Measurements from ENCODE around the gene INPP4B.

DNA sequence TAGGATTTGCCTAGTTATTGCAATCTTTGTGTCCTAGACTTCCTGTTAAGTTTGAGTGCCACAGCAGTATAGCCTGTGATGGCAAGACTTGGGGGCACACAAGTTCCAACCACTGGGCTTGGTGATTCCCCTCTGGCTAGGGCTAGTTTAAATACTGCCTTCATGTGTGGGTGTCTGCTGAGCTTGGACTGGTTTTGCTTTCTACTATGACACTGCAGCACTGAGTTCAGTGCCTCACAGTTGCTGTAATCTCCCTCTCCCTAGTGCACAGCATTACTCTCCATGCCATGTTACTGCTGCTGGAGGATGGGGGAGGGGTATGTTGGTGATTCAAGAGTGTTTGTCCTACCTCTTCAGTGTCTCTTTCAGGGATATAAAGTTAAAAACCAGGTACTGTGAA lies 830.1 kb downstream of the INPP4B start:
- TF ChIP-seq EP300 (IDR thresholded peaks at IDR 0.05) (no peak), POLR2A (IDR thresholded peaks at IDR 0.05) (no peak)
- TF ChIP-seq, protein P1, sequence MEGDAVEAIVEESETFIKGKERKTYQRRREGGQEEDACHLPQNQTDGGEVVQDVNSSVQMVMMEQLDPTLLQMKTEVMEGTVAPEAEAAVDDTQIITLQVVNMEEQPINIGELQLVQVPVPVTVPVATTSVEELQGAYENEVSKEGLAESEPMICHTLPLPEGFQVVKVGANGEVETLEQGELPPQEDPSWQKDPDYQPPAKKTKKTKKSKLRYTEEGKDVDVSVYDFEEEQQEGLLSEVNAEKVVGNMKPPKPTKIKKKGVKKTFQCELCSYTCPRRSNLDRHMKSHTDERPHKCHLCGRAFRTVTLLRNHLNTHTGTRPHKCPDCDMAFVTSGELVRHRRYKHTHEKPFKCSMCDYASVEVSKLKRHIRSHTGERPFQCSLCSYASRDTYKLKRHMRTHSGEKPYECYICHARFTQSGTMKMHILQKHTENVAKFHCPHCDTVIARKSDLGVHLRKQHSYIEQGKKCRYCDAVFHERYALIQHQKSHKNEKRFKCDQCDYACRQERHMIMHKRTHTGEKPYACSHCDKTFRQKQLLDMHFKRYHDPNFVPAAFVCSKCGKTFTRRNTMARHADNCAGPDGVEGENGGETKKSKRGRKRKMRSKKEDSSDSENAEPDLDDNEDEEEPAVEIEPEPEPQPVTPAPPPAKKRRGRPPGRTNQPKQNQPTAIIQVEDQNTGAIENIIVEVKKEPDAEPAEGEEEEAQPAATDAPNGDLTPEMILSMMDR (IDR thresholded peaks at IDR 0.05), result no peak

Data from ovary (tissue), 3 donors.